SJSA1 (cell line): ENCODE results near the gene RSL1D1. TPM values are rescaled to one million over a fixed set of nuclear protein-coding genes. Genes with fewer than 3 reads are reported as not detected.
A peak's percentile ranks its signal among the peaks of the same experiment; 100 is the strongest.

Experiments
- DNase-seq, 2 experiments: peaks; one replicate each; pipeline ENCODE4 v3.0.0-alpha.2; 2015 to 2020; ENCODE audit warnings: low spot score in 2 of 2, low read depth in 1 of 2
- H3K27ac ChIP-seq: fragments of 250-450 bp; sonication (Bioruptor Pico); 2 replicates; pipeline ENCODE4 v1.5.1; 2020; ENCODE audit warnings: mild to moderate bottlenecking, moderate library complexity
- H3K27me3 ChIP-seq: fragments of 250-450 bp; sonication (Bioruptor Pico); replicated peaks from 2 replicates; pipeline ENCODE4 v1.5.1; 2020; ENCODE audit warnings: mild to moderate bottlenecking, moderate library complexity
- H3K36me3 ChIP-seq: fragments of 250-450 bp; sonication (Bioruptor Pico); 2 replicates; pipeline ENCODE4 v1.5.1; 2020; ENCODE audit warnings: mild to moderate bottlenecking
- H3K4me1 ChIP-seq: fragments of 250-450 bp; sonication (Bioruptor Pico); replicated peaks from 2 replicates; pipeline ENCODE4 v1.6.1; 2021; ENCODE audit warnings: mild to moderate bottlenecking
- H3K4me3 ChIP-seq: fragments of 250-450 bp; sonication (Bioruptor Pico); 2 replicates; pipeline ENCODE4 v1.5.1; 2020; ENCODE audit warnings: mild to moderate bottlenecking
- H3K9me3 ChIP-seq: fragments of 250-450 bp; sonication (Bioruptor Pico); replicated peaks from 2 replicates; pipeline ENCODE4 v1.5.1; 2020; ENCODE audit warnings: mild to moderate bottlenecking
- total RNA-seq: library from RNA; depleted of rRNA; stranded (reverse); fragments of >200 nt; shearing (Covaris generic); gene quantifications from 2 replicates; pipeline ENCODE4 v1.2.3, GENCODE V29; 2014

RSL1D1 gene
- total RNA-seq, 1 experiment from 2014 or later = 204 TPM

DNA sequence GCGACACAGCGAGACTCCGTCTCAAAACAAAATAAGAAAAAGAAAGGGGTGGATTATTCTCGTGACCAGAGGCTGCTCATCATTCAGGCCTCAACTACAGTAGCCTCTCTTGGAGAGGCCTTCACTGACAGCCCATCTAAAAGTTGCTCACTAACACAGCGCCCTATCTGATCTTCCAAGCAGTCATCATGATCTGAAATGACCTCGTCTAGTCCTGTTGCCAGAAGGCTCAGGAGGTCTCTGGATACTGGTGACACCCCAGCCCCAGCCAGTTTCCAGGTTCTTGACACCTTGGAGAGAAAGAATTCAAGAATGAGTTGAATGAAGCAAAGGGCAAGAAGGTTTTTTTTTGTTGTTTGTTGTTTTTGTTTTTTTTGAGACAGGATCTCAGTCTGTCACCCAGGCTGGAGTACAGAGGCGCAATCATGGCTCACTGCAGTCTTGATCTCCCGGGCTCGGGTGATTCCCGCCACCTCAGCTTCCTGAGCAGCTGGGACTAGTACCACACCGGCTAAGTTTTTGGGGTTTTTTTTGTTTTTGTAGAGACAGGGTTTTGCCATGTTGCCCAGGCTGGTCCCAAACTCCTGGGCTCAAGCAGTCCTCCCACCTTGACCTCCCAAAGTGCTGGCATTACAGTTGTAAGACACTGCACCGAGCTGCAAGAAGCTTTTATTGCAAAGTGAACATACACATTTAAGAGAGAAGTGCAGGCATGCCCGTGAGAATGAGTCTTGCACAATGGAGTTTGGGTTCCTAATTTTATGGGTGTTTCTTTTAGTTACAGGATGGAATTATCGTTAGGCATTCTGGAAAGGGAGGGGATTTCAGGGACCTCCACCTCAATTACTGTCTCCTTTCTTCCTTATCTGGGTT lies 51.6 kb downstream of the RSL1D1 start:
- no peaks in the 10 kb centered on the region for H3K27me3 ChIP-seq
- no peaks in the 10 kb centered on the region for H3K9me3 ChIP-seq
- peak in 1 of 2 experiments; percentile 41 for DNase-seq
- H3K4me1 ChIP-seq = peaks cover 73% of the 10 kb centered on the region
- H3K36me3 ChIP-seq = peaks cover 22% of the 10 kb centered on the region
- no peak overlapping the region for H3K4me3 ChIP-seq
- H3K27ac ChIP-seq = peak overlapping the region; percentile 19

DNA sequence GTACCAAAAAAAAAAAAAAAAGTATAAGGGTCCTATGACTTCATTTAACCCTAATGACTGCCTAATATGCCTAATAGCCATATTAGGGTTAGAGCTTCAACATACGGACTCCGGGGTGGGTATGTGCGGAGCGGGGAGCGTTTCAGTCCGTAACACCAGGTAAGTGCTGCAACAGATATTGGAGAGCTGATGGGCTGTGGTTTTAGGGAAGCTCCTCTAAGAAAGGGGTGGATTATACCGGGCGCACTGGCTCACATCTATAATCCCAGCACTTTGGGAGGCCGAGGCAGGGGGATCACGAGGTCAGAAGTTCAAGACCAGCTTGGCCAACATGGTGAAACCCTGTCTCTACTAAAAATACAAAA lies 52.3 kb downstream of the RSL1D1 start:
- DNase-seq = no peak
- 0 out of 2 replicates have a peak overlapping the region, but pooled peaks have one; percentile 19 for H3K27ac ChIP-seq
- no peaks in the 10 kb centered on the region for H3K9me3 ChIP-seq
- H3K36me3 ChIP-seq = peaks cover 29% of the 10 kb centered on the region
- H3K4me1 ChIP-seq = peaks cover 77% of the 10 kb centered on the region
- H3K27me3 ChIP-seq = no peaks in the 10 kb centered on the region
- H3K4me3 ChIP-seq = no peak overlapping the region

DNA sequence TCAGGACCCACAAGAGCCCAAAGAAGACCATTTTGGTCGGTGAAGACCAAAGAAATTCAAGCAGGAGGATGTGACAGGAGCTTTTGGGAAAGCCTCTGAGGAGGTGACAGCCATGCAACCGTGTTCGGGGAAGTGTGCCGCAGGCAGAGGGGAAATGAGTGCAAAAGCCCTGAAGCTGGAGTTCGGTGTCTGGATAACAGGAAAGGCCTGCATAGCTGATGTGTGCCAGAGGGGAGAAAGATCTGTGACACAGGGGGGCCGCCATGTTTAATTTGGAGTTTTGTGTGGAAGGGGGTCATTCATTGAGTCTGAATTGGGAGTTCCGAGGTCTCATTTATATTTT lies 53.4 kb downstream of the RSL1D1 start:
- H3K4me1 ChIP-seq = peaks cover 79% of the 10 kb centered on the region
- no peak for DNase-seq
- no peaks in the 10 kb centered on the region for H3K9me3 ChIP-seq
- peaks cover 40% of the 10 kb centered on the region for H3K36me3 ChIP-seq
- no peaks in the 10 kb centered on the region for H3K27me3 ChIP-seq
- H3K4me3 ChIP-seq = peak overlapping the region; percentile 77
- H3K27ac ChIP-seq = peak overlapping the region; percentile 75

DNA sequence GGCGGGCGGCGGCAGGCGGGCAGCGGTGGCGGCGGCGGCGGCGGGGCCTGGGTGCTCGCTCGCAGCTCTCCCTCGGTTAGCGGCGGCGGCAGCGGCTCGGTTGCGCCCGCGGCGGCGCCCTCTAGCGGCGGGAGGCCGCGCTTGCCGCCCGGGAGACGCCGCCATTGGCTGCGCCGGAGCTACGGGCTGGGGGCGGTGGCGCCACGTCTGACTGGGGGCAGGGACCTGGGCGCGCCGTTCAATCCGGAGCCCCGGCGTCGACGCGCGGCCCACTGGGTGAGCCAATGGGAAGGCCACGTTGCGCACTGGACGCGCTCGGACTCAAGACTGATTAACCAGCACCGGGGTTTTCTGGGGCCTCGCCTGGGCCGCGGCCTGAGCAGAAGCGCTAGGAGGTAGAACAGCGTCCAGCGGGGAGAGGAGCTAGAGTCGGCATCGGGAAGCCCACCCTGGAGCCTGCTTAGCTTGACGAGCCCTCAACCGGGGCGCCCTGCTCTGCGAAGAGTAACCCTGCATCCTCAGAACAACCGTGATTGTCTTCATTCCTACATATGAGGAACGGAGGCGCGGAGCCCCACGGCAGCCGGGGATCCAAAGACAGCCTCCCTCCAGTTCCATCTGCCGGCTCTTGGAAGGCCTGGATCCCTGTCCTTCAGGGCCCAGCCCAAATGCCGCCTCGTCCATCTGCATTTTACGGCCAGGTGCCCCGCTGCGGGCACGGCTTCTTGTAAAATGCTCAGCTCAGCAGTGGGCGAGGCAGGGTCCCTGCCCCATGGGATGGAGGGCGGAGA lies 54.0 kb downstream of the RSL1D1 start, which contains the start of gene ZC3H7A:
ZC3H7A (minus strand) TSS at position 93 of the 791 bp plus-strand sequence. CDS start 14,904 bp downstream, outside the sequence.
- H3K4me3 ChIP-seq = peak within 1 kb of the TSS; percentile 77
- peak within 1 kb of the TSS; percentile 94 for H3K27ac ChIP-seq
- no peaks in the 10 kb centered on the region for H3K9me3 ChIP-seq
- peaks cover 46% of the 10 kb centered on the region for H3K36me3 ChIP-seq
- peaks cover 77% of the 10 kb centered on the region for H3K4me1 ChIP-seq
- no peaks in the 10 kb centered on the region for H3K27me3 ChIP-seq
- DNase-seq = peak; percentile 94 to 97

DNA sequence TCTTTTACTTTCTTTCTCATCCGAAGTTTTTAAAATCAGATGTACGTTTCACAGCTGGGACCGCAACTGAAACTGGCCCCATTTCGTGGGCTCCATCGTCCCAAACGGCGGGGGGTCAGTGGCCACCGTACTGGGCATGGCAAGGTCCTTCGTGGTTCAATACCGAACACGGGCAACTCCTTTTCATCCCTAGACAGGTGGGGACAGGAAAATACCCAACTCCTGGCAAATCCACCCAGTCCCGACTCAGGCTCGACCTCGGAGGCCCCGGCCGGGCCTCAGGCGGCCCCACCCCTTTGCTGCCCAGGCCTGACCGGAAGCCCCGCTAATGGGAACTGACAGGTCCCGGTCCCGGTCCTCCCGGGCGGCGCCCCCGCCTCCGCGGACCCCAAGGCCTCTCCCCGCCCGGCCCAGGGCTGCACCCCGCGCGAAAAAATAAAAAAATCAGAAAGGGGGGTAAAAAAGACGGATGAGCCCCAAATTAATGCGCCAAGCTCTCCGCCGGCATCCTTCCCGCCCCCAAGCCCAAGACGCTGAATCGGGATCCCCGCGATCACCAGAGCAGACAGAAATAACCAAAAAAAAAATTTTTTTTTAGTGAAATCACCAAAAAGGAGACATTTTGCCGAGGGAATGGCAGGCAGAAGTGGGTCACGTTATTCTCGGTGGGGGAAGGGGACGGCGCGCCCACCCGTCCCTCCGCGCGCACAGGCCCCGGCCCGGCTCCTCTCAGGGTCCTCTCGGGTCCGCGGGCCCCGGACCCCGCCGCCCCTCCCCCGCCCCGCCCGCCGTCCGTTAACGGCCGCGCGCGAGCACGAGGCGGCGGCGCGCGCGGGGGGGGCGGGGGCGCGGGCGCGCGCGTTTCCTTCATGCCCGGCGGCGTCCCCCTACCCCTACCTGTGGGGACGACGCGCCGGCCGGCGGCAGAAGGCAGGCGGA lies 54.8 kb downstream of the RSL1D1 start:
- peaks cover 72% of the 10 kb centered on the region for H3K4me1 ChIP-seq

DNA sequence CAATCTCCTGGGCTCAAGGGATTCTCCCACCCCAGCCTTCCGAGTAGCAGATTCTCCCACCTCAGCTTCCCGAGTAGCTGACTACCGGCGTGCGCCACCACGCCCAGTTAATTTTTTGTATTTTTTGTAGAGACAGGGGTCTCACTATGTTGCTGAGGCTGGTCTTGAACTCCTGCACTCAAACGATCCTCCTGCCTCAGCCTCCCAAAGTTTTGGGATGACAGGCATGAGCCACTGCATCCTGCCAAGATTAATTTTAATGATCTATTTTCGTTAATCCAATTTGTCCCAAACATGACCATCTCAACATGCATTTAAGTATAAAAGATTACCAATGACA lies 55.5 kb downstream of the RSL1D1 start:
- peak overlapping the region; percentile 94 for H3K27ac ChIP-seq
- H3K27me3 ChIP-seq = no peaks in the 10 kb centered on the region
- H3K4me3 ChIP-seq = peak overlapping the region; percentile 77
- no peaks in the 10 kb centered on the region for H3K9me3 ChIP-seq
- DNase-seq = no peak
- peaks cover 70% of the 10 kb centered on the region for H3K4me1 ChIP-seq
- peaks cover 56% of the 10 kb centered on the region for H3K36me3 ChIP-seq

More for the DNA sequence above, 54.8 kb downstream of the RSL1D1 start:
- Histone ChIP-seq H3K27ac (peak overlapping the region; percentile 94), H3K4me3 (peak overlapping the region; percentile 77), H3K27me3 (no peaks in the 10 kb centered on the region), H3K9me3 (no peaks in the 10 kb centered on the region), H3K36me3 (peaks cover 52% of the 10 kb centered on the region)
- peak; percentile 58 to 69 for DNase-seq

DNA sequence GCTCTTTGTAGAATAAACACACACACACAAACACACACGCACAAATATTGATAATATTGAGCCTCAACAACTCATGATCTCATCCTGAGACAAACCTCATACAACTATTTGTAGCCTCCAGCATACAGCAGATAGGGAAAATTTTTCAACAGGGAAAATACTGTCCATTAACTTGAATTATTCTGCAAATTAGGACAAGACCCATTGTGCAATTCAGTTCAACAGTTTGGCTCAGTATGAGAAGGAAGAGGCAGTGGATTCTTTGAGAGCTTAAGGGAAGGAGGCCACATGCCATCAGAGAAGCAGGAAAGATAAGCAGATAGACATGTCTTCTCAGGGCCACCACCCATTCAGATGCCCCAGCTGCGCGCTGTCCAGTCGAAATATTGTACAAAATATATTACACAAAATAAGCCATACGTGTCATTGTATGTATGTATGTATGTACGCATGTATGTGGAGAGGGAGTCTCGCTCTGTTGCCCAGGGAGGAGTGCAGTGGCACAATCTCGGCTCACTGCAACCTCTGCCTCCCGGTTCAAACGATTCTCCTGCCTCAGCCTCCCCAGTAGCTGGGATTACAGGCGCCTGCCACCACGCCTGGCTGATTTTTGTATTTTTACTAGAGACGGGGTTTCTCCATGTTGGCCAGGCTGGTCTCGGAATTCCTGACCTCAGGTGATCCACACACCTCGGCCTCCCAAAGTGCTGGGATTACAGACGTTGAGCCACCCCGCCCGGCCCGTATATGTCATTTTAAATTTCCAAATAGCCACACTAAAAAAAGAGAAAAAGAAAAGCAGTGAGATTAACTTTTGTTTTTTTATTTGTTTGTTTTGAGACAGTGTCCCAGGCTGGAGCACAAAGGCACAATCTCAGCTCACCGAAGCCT lies 56.1 kb downstream of the RSL1D1 start:
- peaks cover 68% of the 10 kb centered on the region for H3K4me1 ChIP-seq
- DNase-seq = no peak
- peaks cover 60% of the 10 kb centered on the region for H3K36me3 ChIP-seq
- peak overlapping the region; percentile 77 for H3K4me3 ChIP-seq
- no peaks in the 10 kb centered on the region for H3K9me3 ChIP-seq
- H3K27ac ChIP-seq = no peak overlapping the region; the same call in 1 of the 2 replicates
- H3K27me3 ChIP-seq = no peaks in the 10 kb centered on the region

DNA sequence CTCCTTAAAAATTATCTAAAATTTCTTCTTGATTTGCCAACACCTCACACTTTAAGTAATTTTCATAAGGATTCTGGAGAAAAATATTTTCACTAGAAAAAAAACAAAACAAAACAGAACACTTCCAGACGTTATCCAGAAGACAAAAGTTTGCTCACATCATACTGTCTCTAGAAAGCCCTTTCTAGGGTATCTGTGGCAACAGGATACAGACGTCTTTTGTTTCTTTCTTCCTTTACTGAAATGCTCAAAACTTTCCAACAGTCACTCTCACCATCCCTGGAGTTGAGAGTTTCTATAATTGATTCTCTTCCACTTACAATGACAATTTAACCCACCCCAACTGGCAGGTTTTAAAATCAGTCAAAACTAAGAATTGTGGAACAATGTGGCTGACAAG lies 56.9 kb downstream of the RSL1D1 start:
- Histone ChIP-seq H3K36me3 (peaks cover 66% of the 10 kb centered on the region), H3K9me3 (no peaks in the 10 kb centered on the region), H3K27me3 (no peaks in the 10 kb centered on the region), H3K27ac (peak overlapping the region; percentile 8; the same call in 1 of the 2 replicates), H3K4me1 (peaks cover 66% of the 10 kb centered on the region), H3K4me3 (no peak overlapping the region)
- DNase-seq = no peak

DNA sequence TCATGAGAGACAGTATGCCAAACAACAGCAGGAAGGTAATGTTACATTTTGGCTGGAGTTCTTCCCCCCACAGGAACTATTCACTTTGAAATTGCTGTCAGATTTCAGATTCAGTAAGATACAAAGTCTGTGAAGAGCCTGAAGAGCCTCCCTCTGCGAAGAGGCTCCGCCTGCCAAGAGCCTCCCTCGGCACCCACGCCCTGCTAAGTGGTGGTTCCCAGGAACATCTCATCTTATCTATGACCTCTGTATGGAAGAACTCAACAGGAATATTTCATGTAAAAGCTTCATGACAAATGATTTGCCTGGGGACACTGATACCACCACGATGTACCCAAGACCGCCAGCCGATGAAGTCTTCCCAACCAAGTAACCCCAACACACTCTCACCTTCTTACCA lies 57.5 kb downstream of the RSL1D1 start:
- peaks cover 62% of the 10 kb centered on the region for H3K4me1 ChIP-seq
- DNase-seq = no peak
- no peak overlapping the region for H3K27ac ChIP-seq
- no peaks in the 10 kb centered on the region for H3K27me3 ChIP-seq
- no peak overlapping the region for H3K4me3 ChIP-seq
- H3K9me3 ChIP-seq = no peaks in the 10 kb centered on the region
- peaks cover 72% of the 10 kb centered on the region for H3K36me3 ChIP-seq

DNA sequence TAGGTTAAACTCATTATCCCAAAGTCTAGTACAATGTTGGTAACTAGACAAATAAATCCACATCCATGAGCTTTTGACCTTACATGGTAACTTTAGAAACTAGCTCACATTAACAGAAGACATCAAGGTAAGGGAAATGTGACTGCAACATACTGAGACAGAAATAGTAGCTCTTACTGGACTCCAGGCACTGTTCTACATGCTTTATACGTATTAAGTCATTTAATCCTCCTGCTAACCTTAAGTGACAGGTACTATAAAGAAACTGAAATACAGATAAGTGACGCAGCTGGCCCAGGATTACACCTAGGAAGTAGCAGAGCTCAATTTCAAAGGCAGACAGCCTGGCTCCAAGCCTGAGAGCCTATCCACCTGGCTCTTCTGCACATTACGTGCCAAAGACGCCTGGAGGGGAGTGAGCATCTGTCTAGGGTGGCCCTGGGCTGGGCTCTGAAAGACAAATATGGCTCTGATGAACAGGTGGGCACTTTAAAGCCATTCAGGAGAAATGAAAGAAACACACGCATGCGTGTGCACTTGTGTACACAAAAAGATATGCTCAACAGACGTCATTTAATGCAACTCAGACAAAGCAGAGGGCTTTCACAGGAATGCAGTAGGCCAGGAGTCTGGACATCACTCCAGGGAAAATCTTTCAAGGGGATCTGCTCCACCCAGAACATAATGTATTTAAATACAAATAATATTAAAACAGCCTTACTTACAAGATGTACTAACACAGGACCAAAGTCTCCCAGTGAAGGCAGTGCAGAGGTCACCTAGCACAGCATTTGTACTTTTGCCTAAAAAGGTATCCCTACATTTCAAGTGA lies 58.7 kb downstream of the RSL1D1 start:
- no peak overlapping the region for H3K27ac ChIP-seq
- H3K4me1 ChIP-seq = peaks cover 51% of the 10 kb centered on the region
- H3K9me3 ChIP-seq = no peaks in the 10 kb centered on the region
- no peak for DNase-seq
- H3K4me3 ChIP-seq = no peak overlapping the region
- H3K36me3 ChIP-seq = peaks cover 72% of the 10 kb centered on the region
- no peaks in the 10 kb centered on the region for H3K27me3 ChIP-seq

DNA sequence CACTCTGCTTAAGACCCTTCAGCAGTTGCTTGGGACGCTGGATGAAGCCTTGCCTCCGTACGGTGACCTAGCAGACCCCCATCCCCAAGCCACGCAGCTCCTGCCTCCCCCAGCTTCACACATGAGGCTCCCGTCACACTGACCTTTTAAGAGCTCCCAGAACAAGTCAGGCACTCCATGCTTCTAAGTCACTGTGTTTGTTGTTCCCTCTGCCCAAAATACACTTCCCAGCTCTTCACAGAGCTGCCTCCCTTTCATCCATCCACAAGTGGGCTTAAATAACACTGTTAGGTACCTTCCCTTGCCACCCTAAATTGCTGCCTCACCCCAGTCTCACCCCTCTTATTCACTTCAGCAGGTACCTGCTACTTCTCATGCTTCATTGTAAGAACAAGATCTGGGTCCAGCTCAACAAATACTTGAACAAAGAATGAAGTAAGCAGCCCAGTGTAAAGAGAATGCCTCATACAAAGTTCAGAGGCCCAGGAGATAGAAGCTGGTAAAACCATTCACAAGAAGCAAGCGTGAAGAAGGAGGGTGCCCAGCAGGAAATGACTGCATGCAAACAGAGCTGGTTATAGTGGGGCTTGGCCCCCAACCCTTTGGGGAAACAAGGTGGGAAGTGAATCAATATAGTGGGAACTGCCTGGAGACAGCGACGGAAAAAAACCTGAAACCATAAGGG lies 60.1 kb downstream of the RSL1D1 start:
- Histone ChIP-seq H3K4me1 (peaks cover 61% of the 10 kb centered on the region), H3K36me3 (peaks cover 71% of the 10 kb centered on the region), H3K9me3 (no peaks in the 10 kb centered on the region), H3K27me3 (no peaks in the 10 kb centered on the region), H3K27ac (no peak overlapping the region), H3K4me3 (no peak overlapping the region)
- DNase-seq = no peak
